Vagina (tissue), 2 donors: ENCODE data around the gene FGF21.

Experiments
- CTCF ChIP-seq, 3 experiments: fragments of 450-650 bp in 2 of 3; fragments of 200-600 bp in 1 of 3; sonication (generic) in 1 of 3; IDR thresholded peaks; one replicate each; pipeline ENCODE4 v1.5.1; 2017 to 2019; ENCODE audit warnings: antibody characterized with exemption in 3 of 3, mild to moderate bottlenecking in 2 of 3, moderate library complexity in 2 of 3
- POLR2A ChIP-seq, 2 donors: fragments of 450-650 bp; IDR thresholded peaks; one replicate each; pipeline ENCODE4 v1.6.1; 2017; ENCODE audit warnings: antibody characterized with exemption in 2 of 2, mild to moderate bottlenecking in 2 of 2, moderate library complexity in 2 of 2
- POLR2AphosphoS5 ChIP-seq, 2 donors: sonication (generic); formaldehyde crosslinking; IDR thresholded peaks; one replicate each; pipeline ENCODE4 v1.9.0; 2017; ENCODE audit warnings: antibody characterized with exemption in 2 of 2, mild to moderate bottlenecking in 2 of 2, low read depth in 1 of 2; ENCODE audit not compliant: insufficient read depth in 1 of 2

GRCh38 chr19:48757089-48757675 lies 1.9 kb downstream of the FGF21 start:
- TF ChIP-seq POLR2A (IDR thresholded peaks at IDR 0.05) (no peak), CTCF (IDR thresholded peaks at IDR 0.05) (no peak), POLR2AphosphoS5 (IDR thresholded peaks at IDR 0.05; ENCODE audit: insufficient read depth in 1 of 2, low read depth in 1 of 2) (no peak)
